ENCODE measurements around the gene PPP6R1.

DNA sequence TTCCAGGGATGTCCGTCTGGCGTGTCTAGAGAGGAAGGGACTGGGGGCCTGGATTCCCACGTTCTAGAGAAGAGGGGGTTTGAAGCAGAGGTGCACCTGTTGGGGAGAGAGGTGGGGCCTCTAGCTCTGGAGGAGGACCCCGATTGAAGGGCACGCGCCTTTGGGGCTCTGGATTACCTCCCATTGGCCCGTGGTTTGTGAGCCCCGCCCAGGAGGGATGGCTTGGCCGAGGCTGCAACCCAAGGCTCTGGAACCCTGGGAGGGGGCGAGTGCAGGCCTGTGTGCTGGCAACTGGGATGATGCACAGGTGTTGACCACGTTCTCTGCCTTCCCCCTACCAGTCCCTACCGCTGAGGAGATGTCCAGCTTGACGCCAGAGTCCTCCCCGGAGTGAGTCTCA lies 46.2 kb upstream of the PPP6R1 start:
- no peak for TF ChIP-seq POLR2A (IDR thresholded peaks at IDR 0.05)
- TF ChIP-seq, protein P1, sequence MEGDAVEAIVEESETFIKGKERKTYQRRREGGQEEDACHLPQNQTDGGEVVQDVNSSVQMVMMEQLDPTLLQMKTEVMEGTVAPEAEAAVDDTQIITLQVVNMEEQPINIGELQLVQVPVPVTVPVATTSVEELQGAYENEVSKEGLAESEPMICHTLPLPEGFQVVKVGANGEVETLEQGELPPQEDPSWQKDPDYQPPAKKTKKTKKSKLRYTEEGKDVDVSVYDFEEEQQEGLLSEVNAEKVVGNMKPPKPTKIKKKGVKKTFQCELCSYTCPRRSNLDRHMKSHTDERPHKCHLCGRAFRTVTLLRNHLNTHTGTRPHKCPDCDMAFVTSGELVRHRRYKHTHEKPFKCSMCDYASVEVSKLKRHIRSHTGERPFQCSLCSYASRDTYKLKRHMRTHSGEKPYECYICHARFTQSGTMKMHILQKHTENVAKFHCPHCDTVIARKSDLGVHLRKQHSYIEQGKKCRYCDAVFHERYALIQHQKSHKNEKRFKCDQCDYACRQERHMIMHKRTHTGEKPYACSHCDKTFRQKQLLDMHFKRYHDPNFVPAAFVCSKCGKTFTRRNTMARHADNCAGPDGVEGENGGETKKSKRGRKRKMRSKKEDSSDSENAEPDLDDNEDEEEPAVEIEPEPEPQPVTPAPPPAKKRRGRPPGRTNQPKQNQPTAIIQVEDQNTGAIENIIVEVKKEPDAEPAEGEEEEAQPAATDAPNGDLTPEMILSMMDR (IDR thresholded peaks at IDR 0.05), result no peak
